DMS 273 (cell line): ENCODE measurements around the gene NPHS1.

Source experiments
- DNase-seq: peaks from one replicate; lab custom pipeline; 2025; ENCODE audit not compliant: unreplicated experiment; lab: John Stamatoyannopoulos, UW

The NPHS1 gene

GRCh38 chr19:35874392-35874930 lies 22.2 kb upstream of the NPHS1 start:
- DNase-seq = no peak

- DNase-seq = peak; percentile 23
Observed at GRCh38 chr19:35872180-35872579, 19.9 kb upstream of the NPHS1 start.

- DNase-seq = no peak
Observed at GRCh38 chr19:35871611-35872010, 19.3 kb upstream of the NPHS1 start.

- no peak for DNase-seq
Observed at GRCh38 chr19:35870798-35871197, 18.5 kb upstream of the NPHS1 start.

GRCh38 chr19:35870124-35870736 lies 17.9 kb upstream of the NPHS1 start:
- DNase-seq = peak; percentile 92

GRCh38 chr19:35869327-35870123 lies 17.2 kb upstream of the NPHS1 start:
- peak; percentile 97 for DNase-seq

GRCh38 chr19:35868823-35869326 lies 16.6 kb upstream of the NPHS1 start:
- no peak for DNase-seq

- peak; percentile 87 for DNase-seq
Observed at GRCh38 chr19:35868172-35868822, 16.0 kb upstream of the NPHS1 start, which contains the start of gene APLP1. APLP1 (plus strand) TSS chr19:35868574; CDS start chr19:35868637, 63 bp downstream.

GRCh38 chr19:35863018-35863417 lies 10.7 kb upstream of the NPHS1 start:
- no peak for DNase-seq

- DNase-seq = peak; percentile 23
Observed at GRCh38 chr19:35862528-35862927, 10.2 kb upstream of the NPHS1 start.

GRCh38 chr19:35861640-35862160 lies 9.4 kb upstream of the NPHS1 start:
- DNase-seq = no peak

GRCh38 chr19:35860818-35861639 lies 8.7 kb upstream of the NPHS1 start:
- DNase-seq = no peak

- DNase-seq = no peak
Observed at GRCh38 chr19:35860436-35860817, 8.1 kb upstream of the NPHS1 start.

GRCh38 chr19:35859414-35859813 lies 7.1 kb upstream of the NPHS1 start:
- no peak for DNase-seq

GRCh38 chr19:35858311-35858710 lies 6.0 kb upstream of the NPHS1 start:
- DNase-seq = no peak

- peak; percentile 83 for DNase-seq
Observed at GRCh38 chr19:35856546-35857149, 4.3 kb upstream of the NPHS1 start, which contains the start of gene KIRREL2. KIRREL2 (plus strand) TSS chr19:35856911; CDS start chr19:35857120, 209 bp downstream.

- no peak for DNase-seq
Observed at GRCh38 chr19:35853038-35853756, 893 bp upstream of the NPHS1 start.

- DNase-seq = peak; percentile 40
Observed at GRCh38 chr19:35851213-35852028, 883 bp downstream of the NPHS1 start.
